Hindlimb muscle (tissue), 1 donor: ENCODE data around the gene BUD23. TPM values are rescaled to one million over a fixed set of nuclear protein-coding genes. Genes with fewer than 3 reads are reported as not detected.

Experiments used
- DNase-seq: peaks from one replicate; pipeline ENCODE4 v3.0.0-alpha.2; 2013
- polyA plus RNA-seq: library from polyadenylated mRNA; unstranded; fragments of 120-200 nt; gene quantifications from one replicate; pipeline ENCODE4 v1.2.1, GENCODE V29; 2013; ENCODE audit not compliant: insufficient read length

BUD23 gene
- polyA plus RNA-seq, 1 donor = 79.8 TPM

DNA sequence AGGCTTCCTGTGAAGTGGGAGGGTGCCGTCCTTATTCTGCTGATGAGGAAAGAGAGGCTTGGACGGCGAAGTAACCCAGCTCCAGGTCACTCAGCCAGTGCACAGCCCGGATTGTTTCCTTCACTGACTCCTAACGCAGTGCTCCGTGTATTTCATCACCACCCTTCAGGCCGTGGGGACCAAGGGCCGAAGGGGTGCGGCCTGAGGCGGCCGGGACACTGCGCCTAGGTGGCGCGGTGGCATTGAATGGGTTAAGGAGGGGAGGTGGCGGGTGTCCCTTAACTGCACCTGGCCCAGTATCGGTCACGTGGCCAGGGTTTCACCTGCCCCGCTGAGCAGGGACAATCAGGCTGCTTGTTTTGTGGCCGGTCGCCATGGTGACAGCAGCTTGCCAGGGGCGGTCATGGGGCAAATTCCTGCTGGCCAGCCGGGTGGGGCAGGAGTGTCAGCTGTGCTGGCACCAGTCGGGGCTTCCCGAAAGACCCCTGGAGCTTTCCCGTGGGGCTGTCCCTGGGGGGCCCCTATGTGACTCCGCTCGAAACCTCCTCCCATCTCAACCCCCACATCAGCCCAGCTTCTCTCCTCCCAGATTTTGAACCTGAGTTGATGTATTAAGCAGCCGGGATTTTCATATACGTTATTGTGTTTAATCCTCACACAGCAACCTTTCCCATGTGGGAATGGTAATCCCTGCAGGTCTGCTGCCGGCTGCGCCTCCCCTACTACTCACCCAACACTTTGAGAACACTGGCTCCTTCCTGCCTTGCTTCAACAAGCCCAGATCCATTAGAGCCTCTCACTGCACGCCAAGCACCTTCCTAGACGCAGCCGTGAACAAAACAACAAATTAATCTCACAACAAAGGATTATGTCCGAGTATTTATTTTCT is 59.6 kb downstream of the BUD23 start:
- DNase-seq = no peak

DNA sequence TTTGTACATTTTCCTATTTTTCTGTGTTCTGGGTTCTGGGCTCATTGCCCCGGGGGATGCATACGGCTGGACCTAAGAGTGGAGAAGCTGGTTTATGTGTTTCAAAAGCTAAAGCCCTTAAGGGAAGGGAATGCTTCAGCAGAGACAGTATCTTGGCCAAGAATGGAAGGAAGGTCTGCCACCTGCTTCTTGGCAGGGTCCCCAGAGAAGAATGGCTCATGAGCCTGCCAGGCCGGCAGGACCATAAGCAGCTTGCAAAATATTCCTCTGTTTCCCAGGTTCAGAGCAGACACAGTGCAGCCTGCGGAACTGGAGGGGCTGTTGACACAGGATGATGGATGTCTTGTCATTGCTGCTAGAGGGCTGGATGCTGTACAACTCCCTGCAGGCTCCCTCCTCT is 63.0 kb downstream of the BUD23 start:
- no peak for DNase-seq

Other genes starting within 250 kb of the BUD23 start
- gene FZD9, start 249.8 kb upstream of the BUD23 start, polyA plus RNA-seq = 27.1 TPM
- 53.0 TPM for gene BAZ1B, start 161.3 kb upstream of the BUD23 start, polyA plus RNA-seq
- gene BCL7B, start 125.9 kb upstream of the BUD23 start, polyA plus RNA-seq = 37.7 TPM
- 23.6 TPM for gene TBL2, start 105.0 kb upstream of the BUD23 start, polyA plus RNA-seq
- gene MLXIPL, start 59.1 kb upstream of the BUD23 start, polyA plus RNA-seq = 1.7 TPM
- gene VPS37D, start 15.8 kb upstream of the BUD23 start, polyA plus RNA-seq = 3.1 TPM
- 7.8 TPM for gene DNAJC30, start 144 bp upstream of the BUD23 start, polyA plus RNA-seq
- gene STX1A, start 36.1 kb downstream of the BUD23 start, polyA plus RNA-seq = 18.2 TPM
- 12.4 TPM for gene ABHD11, start 55.2 kb downstream of the BUD23 start, polyA plus RNA-seq
- 0.40 TPM for gene CLDN3, start 86.7 kb downstream of the BUD23 start, polyA plus RNA-seq
- gene CLDN4, start 147.4 kb downstream of the BUD23 start, polyA plus RNA-seq = 0.97 TPM
- 1.5 TPM for gene METTL27, start 158.9 kb downstream of the BUD23 start, polyA plus RNA-seq
- not detected for gene TMEM270, start 177.6 kb downstream of the BUD23 start, polyA plus RNA-seq